ENCODE results near the gene TRIM38. TPM values are rescaled to one million over a fixed set of nuclear protein-coding genes. Genes with fewer than 3 reads are reported as not detected.
"Not testable (repeated sequence)": the region's sequence is repeated elsewhere in the genome, so short reads cannot be mapped to it uniquely, and the experiment has no call there.

TRIM38 gene
- total and polyA plus RNA-seq, 9 donors = 3.8 to 10.3 (median 6.4) TPM

DNA sequence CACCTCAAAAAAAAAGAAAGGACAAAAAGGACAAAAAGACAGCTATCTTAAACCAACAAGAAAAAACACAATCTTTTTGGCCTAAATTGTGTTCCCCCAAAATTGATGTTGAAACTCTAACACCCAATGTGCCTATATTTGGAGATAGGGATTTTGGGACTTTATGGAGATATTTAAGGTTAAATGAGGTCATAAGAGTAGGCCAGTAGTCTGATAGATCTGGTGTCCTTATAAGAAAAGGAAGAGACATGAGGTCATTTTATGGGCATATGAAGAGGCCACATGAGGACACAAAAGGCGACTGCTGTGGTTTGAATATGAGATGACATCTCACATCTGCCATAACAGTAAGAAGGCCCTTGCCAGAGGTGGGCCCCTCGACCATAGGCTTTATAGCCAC is 49.5 kb downstream of the TRIM38 start:
- WGBS, 3 donors = 88 to 93% (median 91%) methylated on average over 2 of the region's 2 CpGs
- intact Hi-C loops (cut with DNase I) = no loop called here

DNA sequence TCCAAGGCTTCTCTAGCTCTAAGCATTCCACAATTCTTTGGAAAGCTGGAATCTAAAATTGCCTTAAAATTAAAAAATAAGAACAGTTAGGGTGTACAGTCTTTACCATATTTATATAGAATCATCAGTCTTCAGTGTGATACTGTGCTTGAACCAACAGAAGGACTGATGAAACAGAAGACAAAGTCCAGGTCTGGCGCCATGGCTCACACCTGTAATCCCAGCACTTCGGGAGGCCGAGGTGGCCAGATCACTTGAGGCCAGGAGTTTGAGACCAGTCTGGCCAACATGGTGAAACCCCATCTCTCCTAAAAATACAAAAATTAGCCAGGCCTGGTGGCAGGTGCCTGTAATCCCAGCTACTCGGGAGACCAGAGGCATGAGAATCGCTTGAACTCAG is 51.8 kb downstream of the TRIM38 start:
- H3K9me3 ChIP-seq; DNase-seq; H3K27me3 ChIP-seq; H3K4me1 ChIP-seq (ENCODE audit: insufficient read depth); H3K36me3 ChIP-seq; H3K4me3 ChIP-seq; H3K27ac ChIP-seq; intact Hi-C loops (cut with DNase I): not testable (repeated sequence)
- 97 to 98% (median 98%) methylated on average over 5 of the region's 5 CpGs for WGBS, 3 donors

More for the DNA sequence above, 49.5 kb downstream of the TRIM38 start:
- H3K27me3 ChIP-seq = no peaks in the 10 kb centered on the region
- H3K4me1 ChIP-seq (ENCODE audit: insufficient read depth) = peaks cover 4% of the 10 kb centered on the region
- TF ChIP-seq, protein P1, sequence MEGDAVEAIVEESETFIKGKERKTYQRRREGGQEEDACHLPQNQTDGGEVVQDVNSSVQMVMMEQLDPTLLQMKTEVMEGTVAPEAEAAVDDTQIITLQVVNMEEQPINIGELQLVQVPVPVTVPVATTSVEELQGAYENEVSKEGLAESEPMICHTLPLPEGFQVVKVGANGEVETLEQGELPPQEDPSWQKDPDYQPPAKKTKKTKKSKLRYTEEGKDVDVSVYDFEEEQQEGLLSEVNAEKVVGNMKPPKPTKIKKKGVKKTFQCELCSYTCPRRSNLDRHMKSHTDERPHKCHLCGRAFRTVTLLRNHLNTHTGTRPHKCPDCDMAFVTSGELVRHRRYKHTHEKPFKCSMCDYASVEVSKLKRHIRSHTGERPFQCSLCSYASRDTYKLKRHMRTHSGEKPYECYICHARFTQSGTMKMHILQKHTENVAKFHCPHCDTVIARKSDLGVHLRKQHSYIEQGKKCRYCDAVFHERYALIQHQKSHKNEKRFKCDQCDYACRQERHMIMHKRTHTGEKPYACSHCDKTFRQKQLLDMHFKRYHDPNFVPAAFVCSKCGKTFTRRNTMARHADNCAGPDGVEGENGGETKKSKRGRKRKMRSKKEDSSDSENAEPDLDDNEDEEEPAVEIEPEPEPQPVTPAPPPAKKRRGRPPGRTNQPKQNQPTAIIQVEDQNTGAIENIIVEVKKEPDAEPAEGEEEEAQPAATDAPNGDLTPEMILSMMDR (IDR thresholded peaks at IDR 0.05) = no peak
- TF ChIP-seq POLR2A (IDR thresholded peaks at IDR 0.05) (no peak), EP300 (IDR thresholded peaks at IDR 0.05) (no peak)
- no peak overlapping the region for H3K27ac ChIP-seq
- no peaks in the 10 kb centered on the region for H3K9me3 ChIP-seq
- H3K4me3 ChIP-seq = no peak overlapping the region
- no peaks in the 10 kb centered on the region for H3K36me3 ChIP-seq
- DNase-seq = no peak

DNA sequence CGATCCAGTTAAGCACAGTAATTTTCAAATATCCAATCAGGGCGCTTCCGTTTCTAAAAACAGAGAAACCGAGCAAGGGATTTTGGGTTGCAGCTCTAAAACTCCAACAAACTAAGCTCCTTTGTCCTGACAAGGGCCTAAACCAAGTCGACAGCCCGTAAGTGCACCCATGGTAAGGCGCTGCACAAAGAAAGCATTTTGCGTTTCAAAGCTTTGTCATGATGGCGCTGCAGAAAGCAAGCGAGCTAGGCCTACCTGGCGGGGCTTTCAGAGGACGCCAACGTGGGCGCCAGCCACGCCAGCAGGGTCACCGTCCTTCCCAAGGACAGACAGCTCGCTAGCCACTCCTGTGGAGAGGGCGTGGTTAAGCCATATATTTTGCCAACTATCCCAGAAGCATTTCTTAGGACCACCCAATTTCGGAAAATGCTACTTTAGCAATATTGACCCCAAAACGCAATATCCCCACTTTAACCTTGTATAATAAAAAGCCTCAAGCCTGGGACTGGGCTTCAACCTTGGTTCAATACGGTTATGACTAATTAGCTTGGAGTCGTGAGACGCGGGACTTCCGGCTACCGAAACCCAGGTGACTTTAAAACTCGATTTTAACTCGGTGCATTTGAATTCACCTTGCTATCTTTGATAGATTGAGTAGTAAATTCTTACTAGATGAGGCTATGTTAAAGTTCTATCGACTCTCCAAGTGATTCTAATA is 53.8 kb downstream of the TRIM38 start:
- Histone ChIP-seq H3K4me3 (peak overlapping the region; percentile 34), H3K4me1 (ENCODE audit: insufficient read depth) (peaks cover 4% of the 10 kb centered on the region), H3K27me3 (no peaks in the 10 kb centered on the region), H3K27ac (peak overlapping the region; percentile 4 to 78), H3K36me3 (no peaks in the 10 kb centered on the region), H3K9me3 (no peaks in the 10 kb centered on the region)
- peak; percentile 55 to 76 (median 73) for DNase-seq
- intact Hi-C loops (cut with DNase I) = no loop called here
- 8 to 25% (median 16%) methylated on average over 29 of the region's 29 CpGs for WGBS, 3 donors
- TF ChIP-seq, protein P1 (IDR thresholded peaks at IDR 0.05) = no peak
- TF ChIP-seq POLR2A (IDR thresholded peaks at IDR 0.05) (no peak), EP300 (IDR thresholded peaks at IDR 0.05) (no peak)

DNA sequence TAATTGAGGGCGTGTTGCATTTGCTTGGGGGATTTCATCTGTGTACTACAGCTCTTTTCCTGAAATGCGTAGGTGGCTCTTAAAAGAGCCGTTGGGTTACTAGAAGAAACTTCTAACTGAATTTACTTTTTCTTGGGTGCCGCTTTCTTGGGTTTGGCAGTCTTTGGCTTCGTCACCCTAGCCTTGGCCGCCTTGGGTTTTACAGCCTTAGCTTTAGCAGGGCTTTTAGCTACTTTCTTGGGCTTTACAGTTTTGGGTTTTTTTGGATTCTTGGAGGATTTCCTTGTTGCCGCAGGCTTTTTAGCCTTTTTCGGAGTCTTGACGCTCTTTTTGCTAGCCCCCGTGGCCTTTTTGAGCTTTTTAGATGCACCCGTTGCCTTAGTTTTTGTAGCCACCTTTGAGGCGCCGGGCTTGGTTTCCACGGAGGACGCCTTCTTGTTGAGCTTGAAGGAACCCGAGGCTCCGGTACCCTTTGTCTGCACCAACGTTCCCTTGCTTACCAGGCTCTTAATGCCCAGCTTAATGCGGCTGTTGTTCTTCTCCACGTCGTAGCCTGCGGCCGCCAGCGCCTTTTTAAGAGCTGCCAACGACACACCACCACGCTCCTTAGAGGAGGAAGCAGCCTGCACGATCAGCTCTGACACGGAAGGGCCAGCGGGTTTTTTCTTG is 54.5 kb downstream of the TRIM38 start:
- Histone ChIP-seq H3K4me3 (peak overlapping the region; percentile 34), H3K9me3 (no peaks in the 10 kb centered on the region), H3K27me3 (no peaks in the 10 kb centered on the region), H3K4me1 (ENCODE audit: insufficient read depth) (peaks cover 6% of the 10 kb centered on the region), H3K27ac (peak overlapping the region; percentile 4 to 78), H3K36me3 (no peaks in the 10 kb centered on the region)
- intact Hi-C loops (cut with DNase I) = no loop called here
- DNase-seq = no peak
- TF ChIP-seq POLR2A (IDR thresholded peaks at IDR 0.05) (no peak), EP300 (IDR thresholded peaks at IDR 0.05) (no peak)
- 4 to 9% (median 6%) methylated on average over 29 of the region's 29 CpGs for WGBS, 3 donors

DNA sequence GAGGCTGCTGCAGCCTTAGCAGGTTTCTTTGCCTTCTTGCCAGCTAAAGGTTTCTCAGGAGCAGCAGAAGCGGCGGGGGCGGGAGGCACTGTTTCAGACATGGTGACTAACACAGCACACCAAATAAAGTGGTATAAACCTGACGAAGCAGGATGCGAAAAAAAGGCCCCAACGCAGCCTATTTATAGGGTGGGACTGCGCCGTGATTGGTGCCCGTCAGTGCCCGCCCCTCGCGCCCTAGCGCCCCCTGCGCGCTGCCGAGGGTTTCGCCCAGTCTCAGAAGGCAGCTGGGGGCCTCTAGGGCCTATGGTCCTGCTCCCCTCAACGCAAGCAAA is 55.0 kb downstream of the TRIM38 start:
- H3K4me1 ChIP-seq (ENCODE audit: insufficient read depth) = peaks cover 6% of the 10 kb centered on the region
- peak; percentile 79 to 90 (median 83) for DNase-seq
- 2 to 7% (median 4%) methylated on average over 18 of the region's 18 CpGs for WGBS, 3 donors
- no peaks in the 10 kb centered on the region for H3K9me3 ChIP-seq
- no peaks in the 10 kb centered on the region for H3K27me3 ChIP-seq
- H3K27ac ChIP-seq = peak overlapping the region; percentile 4 to 78
- intact Hi-C loops (cut with DNase I) = no loop called here
- no peaks in the 10 kb centered on the region for H3K36me3 ChIP-seq
- TF ChIP-seq EP300 (IDR thresholded peaks at IDR 0.05) (no peak), POLR2A (IDR thresholded peaks at IDR 0.05) (peak; percentile 75)
- TF ChIP-seq, protein P1 (IDR thresholded peaks at IDR 0.05) = peak; percentile 38 to 45 (median 43)
- H3K4me3 ChIP-seq = peak overlapping the region; percentile 34
